ENCODE results near the gene WDR33.

WDR33 gene

DNA sequence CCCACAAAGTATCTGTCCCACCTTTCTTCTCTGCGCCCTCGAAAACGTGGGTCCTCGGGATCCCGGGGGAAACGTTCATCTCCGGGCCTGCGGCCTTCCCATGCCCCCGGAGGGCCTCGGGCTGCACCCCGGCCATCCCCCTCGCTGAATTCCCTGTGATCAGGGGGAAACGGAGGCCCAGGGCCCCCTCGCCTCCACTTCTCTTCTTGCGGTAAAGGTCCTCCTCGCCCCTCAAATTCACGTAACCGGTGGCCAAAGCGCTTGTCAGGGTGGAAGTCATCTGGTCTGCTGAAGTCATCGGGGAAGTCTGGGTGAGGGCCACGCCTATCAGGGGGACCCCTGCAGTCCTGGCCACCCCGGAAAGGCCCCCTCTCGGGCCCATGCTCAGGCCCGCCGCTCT is 97.4 kb downstream of the WDR33 start:
- Mint-ChIP-seq H3K27ac (no peak overlapping the region), H3K36me3 (ENCODE audit: insufficient read depth) (peaks cover 32% of the 10 kb centered on the region), H3K4me3 (no peak overlapping the region), H3K9me3 (no peaks in the 10 kb centered on the region), H3K4me1 (ENCODE audit: low read depth in 2 of 2) (no peaks in the 10 kb centered on the region), H3K27me3 (no peaks in the 10 kb centered on the region)
- ATAC-seq (replicated peaks), result no peak
- DNase-seq, result no peak

- H3K27ac Mint-ChIP-seq, result peak overlapping the region in 1 of 2 donors; percentile 8
- no peaks in the 10 kb centered on the region for H3K4me1 Mint-ChIP-seq (ENCODE audit: low read depth in 2 of 2)
- ATAC-seq (replicated peaks) (no peak), DNase-seq (no peak)
- no peaks in the 10 kb centered on the region for H3K9me3 Mint-ChIP-seq
- H3K36me3 Mint-ChIP-seq (ENCODE audit: insufficient read depth), result peaks cover 29% of the 10 kb centered on the region
- no peak overlapping the region for H3K4me3 Mint-ChIP-seq
- H3K27me3 Mint-ChIP-seq, result no peaks in the 10 kb centered on the region
These were observed 98.0 kb downstream of the WDR33 start for GRCh38 chr2:127712999-127713398.

DNA sequence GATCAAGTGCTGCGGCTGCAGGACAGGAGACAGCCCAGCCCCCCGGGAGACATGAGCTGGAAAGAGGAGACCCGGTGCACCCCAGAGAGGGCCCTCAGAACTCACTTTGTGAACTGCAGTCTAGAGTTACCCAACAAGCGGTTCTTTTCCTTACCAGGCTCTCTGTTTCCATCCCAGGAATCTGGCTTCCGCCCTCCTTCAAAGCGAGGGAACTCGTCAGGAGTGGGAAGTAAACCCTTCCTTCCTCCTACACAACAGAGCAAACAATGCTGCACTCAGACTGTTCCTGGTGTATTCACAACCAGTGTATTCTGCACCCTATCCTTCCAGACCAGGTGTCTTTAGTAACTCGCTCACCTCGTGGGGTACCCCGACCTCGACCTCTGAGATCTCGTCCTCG is 101.6 kb downstream of the WDR33 start:
- peak overlapping the region in 1 of 2 donors; percentile 10 for H3K27ac Mint-ChIP-seq
- ATAC-seq (replicated peaks) (no peak), DNase-seq (no peak)
- peaks cover 5 to 15% of the 10 kb centered on the region in 2 donors for H3K4me1 Mint-ChIP-seq (ENCODE audit: low read depth in 2 of 2)
- H3K4me3 Mint-ChIP-seq, result no peak overlapping the region
- no peaks in the 10 kb centered on the region for H3K27me3 Mint-ChIP-seq
- H3K36me3 Mint-ChIP-seq (ENCODE audit: insufficient read depth), result peaks cover 46% of the 10 kb centered on the region
- no peaks in the 10 kb centered on the region for H3K9me3 Mint-ChIP-seq

GRCh38 chr2:127707890-127708648 is 102.9 kb downstream of the WDR33 start:
- no peak for DNase-seq
- Mint-ChIP-seq H3K4me3 (no peak overlapping the region), H3K4me1 (ENCODE audit: low read depth in 2 of 2) (peaks cover 5 to 21% of the 10 kb centered on the region in 2 donors), H3K36me3 (ENCODE audit: insufficient read depth) (peaks cover 44% of the 10 kb centered on the region), H3K27ac (no peak overlapping the region), H3K27me3 (no peaks in the 10 kb centered on the region), H3K9me3 (no peaks in the 10 kb centered on the region)
- no peak for ATAC-seq (replicated peaks)

GRCh38 chr2:127706215-127706990 is 104.6 kb downstream of the WDR33 start:
- no peak for ATAC-seq (replicated peaks)
- Mint-ChIP-seq H3K9me3 (no peaks in the 10 kb centered on the region), H3K27me3 (no peaks in the 10 kb centered on the region), H3K27ac (peak overlapping the region; percentile 58 to 81), H3K4me3 (no peak overlapping the region), H3K36me3 (ENCODE audit: insufficient read depth) (peaks cover 51% of the 10 kb centered on the region), H3K4me1 (ENCODE audit: low read depth in 2 of 2) (peaks cover 11 to 27% of the 10 kb centered on the region in 2 donors)
- no peak for DNase-seq

DNA sequence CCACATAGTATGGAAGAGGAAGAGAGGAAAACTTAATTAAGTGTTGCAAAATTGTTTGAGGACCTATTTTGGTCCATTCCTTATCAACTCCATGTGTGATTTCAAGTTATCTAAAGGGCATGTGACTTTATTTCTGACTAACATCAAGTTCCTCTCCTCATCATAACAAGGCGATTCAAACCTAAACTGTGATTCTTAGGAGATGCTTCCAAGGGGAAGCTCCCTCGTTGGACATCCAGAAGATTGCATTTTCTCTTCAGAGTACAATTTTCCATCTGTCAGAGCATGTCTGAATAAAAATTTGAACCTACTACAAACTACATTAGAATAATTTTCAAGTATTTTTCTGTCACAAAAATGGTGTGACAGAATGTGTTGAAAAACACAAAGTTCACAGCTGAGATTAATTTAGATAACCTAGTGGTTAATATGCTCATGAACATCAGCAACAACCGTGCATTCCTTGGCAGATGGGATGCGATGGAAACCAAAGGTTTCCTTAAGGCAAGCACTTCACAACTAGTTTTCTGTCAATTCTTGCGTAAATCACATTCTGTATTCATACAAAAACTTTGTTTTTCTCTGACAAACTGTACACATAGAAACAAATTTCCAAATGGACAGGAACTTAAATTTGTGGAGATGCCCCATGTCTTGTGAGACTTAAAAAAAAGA is 105.4 kb downstream of the WDR33 start:
- Mint-ChIP-seq H3K4me3 (no peak overlapping the region), H3K27me3 (no peaks in the 10 kb centered on the region), H3K9me3 (no peaks in the 10 kb centered on the region), H3K27ac (peak overlapping the region in 1 of 2 donors; percentile 67), H3K4me1 (ENCODE audit: low read depth in 2 of 2) (peaks cover 17 to 29% of the 10 kb centered on the region in 2 donors), H3K36me3 (ENCODE audit: insufficient read depth) (peaks cover 57% of the 10 kb centered on the region)
- DNase-seq (no peak), ATAC-seq (replicated peaks) (no peak)

DNA sequence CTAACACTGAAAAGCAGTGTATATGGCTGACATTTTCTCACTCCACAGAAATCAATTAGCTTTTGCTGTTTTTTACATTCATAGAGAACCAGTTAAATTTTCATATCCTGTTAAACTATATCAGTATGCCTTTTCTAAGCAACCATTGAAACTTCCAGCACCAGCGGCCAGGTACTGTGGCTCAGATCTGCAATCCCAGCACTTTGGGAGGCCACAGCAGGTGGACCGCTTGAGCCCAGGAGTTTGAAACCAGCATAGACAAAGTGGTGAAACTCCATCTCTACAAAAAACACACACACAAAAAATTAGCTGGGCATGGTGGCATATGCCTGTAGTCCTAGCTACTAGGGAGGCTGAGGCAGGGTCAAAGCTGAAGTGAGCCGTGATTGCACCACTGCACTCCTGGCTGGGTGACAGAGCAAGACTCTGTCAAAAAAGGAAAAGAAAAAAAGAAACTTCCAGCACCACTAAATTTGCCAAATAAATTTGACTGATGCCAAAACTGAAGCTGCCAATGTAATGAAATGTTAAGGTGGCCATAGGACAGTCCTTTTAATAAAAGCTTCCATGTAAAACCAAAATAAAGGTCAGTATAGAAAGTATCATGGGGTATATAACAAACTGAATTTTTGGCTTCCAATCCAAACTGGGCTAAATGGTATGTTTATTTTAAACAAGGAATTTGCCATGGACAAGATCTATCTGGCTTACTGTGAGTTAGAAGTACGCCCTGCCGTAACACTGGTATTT is 106.2 kb downstream of the WDR33 start:
- Mint-ChIP-seq H3K36me3 (ENCODE audit: insufficient read depth) (peaks cover 60% of the 10 kb centered on the region), H3K4me3 (peak overlapping the region in 1 of 2 donors; percentile 47), H3K27ac (peak overlapping the region; percentile 28 to 67), H3K4me1 (ENCODE audit: low read depth in 2 of 2) (peaks cover 22 to 34% of the 10 kb centered on the region in 2 donors), H3K27me3 (no peaks in the 10 kb centered on the region), H3K9me3 (no peaks in the 10 kb centered on the region)
- DNase-seq (no peak), ATAC-seq (replicated peaks) (no peak)

DNA sequence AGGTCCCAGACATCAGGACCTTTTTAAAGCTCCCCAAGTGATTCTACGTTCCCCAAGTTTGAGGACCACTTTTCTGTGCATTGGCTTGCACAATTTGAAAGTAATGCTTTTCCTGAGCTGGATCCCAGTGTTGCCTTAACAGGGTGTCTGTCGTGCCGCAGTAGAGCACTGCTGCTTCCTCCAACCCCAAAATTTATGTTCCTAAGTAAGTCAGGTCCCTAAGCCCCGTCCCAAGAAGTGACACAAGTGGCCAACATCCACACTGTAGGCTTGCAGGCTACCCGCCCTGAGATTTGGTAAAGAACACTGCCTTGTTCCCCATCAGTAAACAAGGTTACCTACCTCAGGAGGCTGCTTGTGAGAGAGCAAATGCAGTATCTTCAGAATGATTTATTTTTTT is 107.7 kb downstream of the WDR33 start:
- H3K27me3 Mint-ChIP-seq, result no peaks in the 10 kb centered on the region
- H3K4me1 Mint-ChIP-seq (ENCODE audit: low read depth in 2 of 2), result peaks cover 22 to 34% of the 10 kb centered on the region in 2 donors
- ATAC-seq (replicated peaks) (no peak), DNase-seq (no peak)
- no peaks in the 10 kb centered on the region for H3K9me3 Mint-ChIP-seq
- H3K27ac Mint-ChIP-seq, result no peak overlapping the region
- peaks cover 46% of the 10 kb centered on the region for H3K36me3 Mint-ChIP-seq (ENCODE audit: insufficient read depth)
- peak overlapping the region in 1 of 2 donors; percentile 36 for H3K4me3 Mint-ChIP-seq

- peaks cover 46% of the 10 kb centered on the region for H3K36me3 Mint-ChIP-seq (ENCODE audit: insufficient read depth)
- H3K27me3 Mint-ChIP-seq, result peaks cover 0 to under 1% of the 10 kb centered on the region in 2 donors
- peak overlapping the region; percentile 85 to 96 for H3K27ac Mint-ChIP-seq
- ATAC-seq (replicated peaks) (no peak), DNase-seq (no peak)
- no peaks in the 10 kb centered on the region for H3K9me3 Mint-ChIP-seq
- peak overlapping the region; percentile 87 to 91 for H3K4me3 Mint-ChIP-seq
- H3K4me1 Mint-ChIP-seq (ENCODE audit: low read depth in 2 of 2), result peaks cover 22 to 34% of the 10 kb centered on the region in 2 donors
These were observed 108.5 kb downstream of the WDR33 start for GRCh38 chr2:127702395-127703009.

DNA sequence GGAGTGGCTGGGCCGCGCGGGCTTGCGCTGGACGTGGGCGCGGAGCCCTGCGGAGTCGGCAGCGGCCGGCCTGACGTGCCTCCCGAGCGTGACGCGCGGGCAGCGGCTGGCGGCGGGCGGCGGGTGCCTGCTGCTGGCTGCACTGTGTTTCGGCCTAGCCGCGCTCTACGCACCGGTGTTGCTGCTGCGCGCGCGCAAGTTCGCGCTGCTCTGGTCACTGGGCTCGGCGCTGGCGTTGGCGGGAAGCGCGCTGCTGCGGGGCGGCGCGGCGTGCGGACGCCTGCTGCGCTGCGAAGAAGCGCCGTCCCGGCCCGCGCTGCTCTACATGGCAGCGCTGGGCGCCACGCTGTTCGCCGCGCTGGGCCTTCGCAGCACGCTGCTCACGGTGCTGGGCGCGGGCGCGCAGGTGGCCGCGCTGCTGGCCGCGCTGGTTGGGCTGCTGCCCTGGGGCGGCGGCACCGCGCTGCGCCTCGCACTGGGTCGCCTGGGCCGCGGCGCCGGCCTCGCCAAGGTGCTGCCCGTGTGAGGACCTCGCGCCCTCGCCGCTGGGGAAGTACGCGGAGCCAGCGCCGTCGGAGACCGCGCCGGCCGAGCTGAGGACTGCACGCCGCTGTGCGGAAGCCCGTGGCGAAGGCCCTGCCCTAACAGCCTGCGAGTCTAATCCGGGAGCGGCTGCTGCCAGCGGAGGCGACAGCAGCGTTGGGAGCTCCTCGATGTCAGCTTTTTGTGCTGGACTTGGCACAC is 109.1 kb downstream of the WDR33 start:
- DNase-seq, result peak; percentile 77 to 78 (median 77)
- peaks cover 46% of the 10 kb centered on the region for H3K36me3 Mint-ChIP-seq (ENCODE audit: insufficient read depth)
- H3K27ac Mint-ChIP-seq, result peak overlapping the region; percentile 96
- no peaks in the 10 kb centered on the region for H3K9me3 Mint-ChIP-seq
- peak overlapping the region; percentile 87 to 91 for H3K4me3 Mint-ChIP-seq
- H3K4me1 Mint-ChIP-seq (ENCODE audit: low read depth in 2 of 2), result peaks cover 22 to 34% of the 10 kb centered on the region in 2 donors
- peaks cover 0 to 7% of the 10 kb centered on the region in 2 donors for H3K27me3 Mint-ChIP-seq
- ATAC-seq (replicated peaks), result peak; percentile 80

DNA sequence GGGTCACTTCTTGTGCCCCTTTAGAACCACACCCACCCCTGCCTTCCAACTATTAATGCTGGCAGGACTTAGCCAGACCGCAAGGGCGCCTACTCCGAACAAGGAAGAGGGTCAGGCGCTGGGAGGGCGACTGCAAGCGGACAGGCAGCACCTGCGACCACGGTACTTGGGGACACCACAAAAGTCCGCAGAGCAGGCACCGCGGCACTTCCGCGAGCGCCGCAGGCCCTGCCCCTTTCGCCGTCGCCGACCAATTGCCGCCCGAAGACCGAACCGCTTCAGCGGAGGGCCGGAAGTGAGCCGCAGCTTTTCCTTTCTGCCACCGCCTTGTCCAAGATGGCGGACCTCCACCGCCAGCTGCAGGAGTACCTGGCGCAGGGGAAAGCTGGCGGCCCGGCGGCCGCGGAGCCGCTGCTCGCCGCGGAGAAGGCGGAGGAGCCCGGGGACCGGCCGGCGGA is 109.7 kb downstream of the WDR33 start, which contains the start of gene SFT2D3:
Gene SFT2D3 (plus strand): TSS at position 305 of the 458 bp plus-strand sequence. CDS start 32 bp downstream, at position 337.
- ATAC-seq (replicated peaks) (peak; percentile 72), DNase-seq (peak; percentile 82 to 84 (median 84))
- peaks cover 0 to 13% of the 10 kb centered on the region in 2 donors for H3K27me3 Mint-ChIP-seq
- peak within 1 kb of the TSS; percentile 96 for H3K27ac Mint-ChIP-seq
- H3K36me3 Mint-ChIP-seq (ENCODE audit: insufficient read depth), result peaks cover 42% of the 10 kb centered on the region
- peak within 1 kb of the TSS; percentile 87 to 91 for H3K4me3 Mint-ChIP-seq
- peaks cover 22 to 30% of the 10 kb centered on the region in 2 donors for H3K4me1 Mint-ChIP-seq (ENCODE audit: low read depth in 2 of 2)
- H3K9me3 Mint-ChIP-seq, result no peaks in the 10 kb centered on the region

Measured in effector memory CD8-positive, alpha-beta T cell (primary cell).